AG04449 (cell line): Measurements from ENCODE around the gene CENPV.
"Not testable (repeated sequence)": the region's sequence is repeated elsewhere in the genome, so short reads cannot be mapped to it uniquely, and the experiment has no call there.

ENCODE experiments used
- CTCF ChIA-PET: fragments of 350-600 bp; formaldehyde crosslinking; extraction: SDS; loops from one replicate; lab custom pipeline; 2021; ENCODE audit warnings: antibody characterized with exemption; lab: Yijun Ruan, JAX
- POLR2A ChIA-PET: fragments of 400-600, 350-600 bp; formaldehyde crosslinking; extraction: SDS; loops from one replicate; lab custom pipeline; 2020; ENCODE audit warnings: antibody characterized with exemption, inconsistent platforms; lab: Yijun Ruan, JAX
- DNase-seq: peaks from one replicate; pipeline ENCODE4 v3.0.0-alpha.2; 2010; ENCODE audit warnings: low read depth, low spot score
- H3K4me3 ChIP-seq: 2 replicates; pipeline ENCODE4 v1.5.1; 2011; ENCODE audit warnings: low read depth, mild to moderate bottlenecking, control low read depth, low read length
- CTCF ChIP-seq: IDR thresholded peaks from one replicate; pipeline ENCODE4 v1.5.1; 2011; ENCODE audit warnings: mild to moderate bottlenecking, moderate library complexity, low read length, control low read depth, inconsistent platforms; ENCODE audit not compliant: insufficient read depth; ENCODE audit errors: missing control alignments

CENPV gene

GRCh38 chr17:16353317-16354174 is at the start of gene CENPV:
TSS of gene CENPV (minus strand) at chr17:16353469. CDS start at chr17:16353436, 33 bp downstream.
- TF ChIP-seq CTCF = no peak
- H3K4me3 ChIP-seq = peak within 1 kb of the TSS; percentile 67
- CTCF ChIA-PET = interaction anchor here (0.5 to 7.7 kb wide), 28 partner anchors 9 to 291 kb away, joined by 3 to 141 read pairs (median 3); partner anchors contain the start of gene NCOR1
- POLR2A ChIA-PET = interaction anchor here (1.2 to 3.1 kb wide), 3 partner anchors 10 to 67 kb away, joined by 3 to 13 read pairs (median 6); partner anchors contain the start of gene UBB
- no peak for DNase-seq

GRCh38 chr17:16398270-16399267 is 45.3 kb upstream of the CENPV start:
- H3K4me3 ChIP-seq = no peak overlapping the region
- DNase-seq = no peak

GRCh38 chr17:16396693-16397092 is 43.4 kb upstream of the CENPV start:
- POLR2A ChIA-PET = interaction anchor here (0.6 kb wide), 1 partner anchor 22 kb away, joined by 3 read pairs; no protein-coding TSS in a partner anchor
- H3K4me3 ChIP-seq, DNase-seq: not testable (repeated sequence)
- CTCF ChIA-PET = interaction anchor here (1.1 kb wide), 1 partner anchor 11 kb away, joined by 3 read pairs; no protein-coding TSS in a partner anchor

More at GRCh38 chr17:16398270-16399267, 45.3 kb upstream of the CENPV start:
- CTCF ChIA-PET = no interaction called here
- POLR2A ChIA-PET = no interaction called here
- no peak for TF ChIP-seq CTCF

GRCh38 chr17:16395887-16396286 is 42.6 kb upstream of the CENPV start:
- CTCF ChIA-PET, POLR2A ChIA-PET, DNase-seq, H3K4me3 ChIP-seq: not testable (repeated sequence)

- H3K4me3 ChIP-seq, DNase-seq: not testable (repeated sequence)
- CTCF ChIA-PET = interaction anchor here (1.0 kb wide), 1 partner anchor 11 kb away, joined by 3 read pairs; no protein-coding TSS in a partner anchor
- POLR2A ChIA-PET = interaction anchor here (1.7 kb wide), 1 partner anchor 11 kb away, joined by 5 read pairs; the partner anchor contains the start of gene UBB
These were observed 39.2 kb upstream of the CENPV start for GRCh38 chr17:16392491-16392890.

GRCh38 chr17:16391451-16391850 is 38.2 kb upstream of the CENPV start:
- CTCF ChIA-PET = no interaction called here
- POLR2A ChIA-PET = no interaction called here
- no peak overlapping the region for H3K4me3 ChIP-seq
- no peak for TF ChIP-seq CTCF
- DNase-seq = no peak

GRCh38 chr17:16386126-16386507 is 32.8 kb upstream of the CENPV start:
- POLR2A ChIA-PET, H3K4me3 ChIP-seq, DNase-seq: not testable (repeated sequence)
- CTCF ChIA-PET = interaction anchor here (0.6 to 2.3 kb wide), 6 partner anchors 11 to 135 kb away, joined by 3 to 23 read pairs (median 3); partner anchors contain the start of gene CENPV
